ENCODE measurements around the gene BIRC7.

Gene BIRC7

GRCh38 chr20:63226042-63226943 is 9.4 kb upstream of the BIRC7 start:
- no peak for DNase-seq (ENCODE audit: low read depth)

DNA sequence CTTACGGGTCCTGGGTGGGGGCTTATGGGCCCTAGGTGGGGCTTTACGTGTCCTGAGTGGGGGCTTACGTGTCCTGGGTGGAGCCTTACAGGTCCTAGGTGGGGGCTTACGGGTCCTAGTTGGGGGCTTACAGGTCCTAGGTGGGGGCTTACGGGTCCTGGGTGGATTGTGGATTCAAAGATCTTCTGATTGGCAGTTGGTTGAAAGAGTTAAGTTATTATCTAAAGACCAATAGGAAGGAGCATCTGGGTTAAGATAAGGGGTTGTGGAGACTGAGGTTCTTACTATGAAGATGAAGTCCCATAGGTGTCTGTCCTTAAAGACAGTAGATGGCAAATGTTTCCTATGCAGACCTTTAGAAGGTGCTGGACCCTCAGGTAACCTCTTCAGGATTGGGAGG is 8.4 kb upstream of the BIRC7 start:
- DNase-seq (ENCODE audit: low read depth), result no peak

GRCh38 chr20:63228806-63229205 is 6.9 kb upstream of the BIRC7 start:
- no peak for DNase-seq (ENCODE audit: low read depth)

- no peak for DNase-seq (ENCODE audit: low read depth)
Measured at GRCh38 chr20:63230800-63231268, 4.9 kb upstream of the BIRC7 start.

DNA sequence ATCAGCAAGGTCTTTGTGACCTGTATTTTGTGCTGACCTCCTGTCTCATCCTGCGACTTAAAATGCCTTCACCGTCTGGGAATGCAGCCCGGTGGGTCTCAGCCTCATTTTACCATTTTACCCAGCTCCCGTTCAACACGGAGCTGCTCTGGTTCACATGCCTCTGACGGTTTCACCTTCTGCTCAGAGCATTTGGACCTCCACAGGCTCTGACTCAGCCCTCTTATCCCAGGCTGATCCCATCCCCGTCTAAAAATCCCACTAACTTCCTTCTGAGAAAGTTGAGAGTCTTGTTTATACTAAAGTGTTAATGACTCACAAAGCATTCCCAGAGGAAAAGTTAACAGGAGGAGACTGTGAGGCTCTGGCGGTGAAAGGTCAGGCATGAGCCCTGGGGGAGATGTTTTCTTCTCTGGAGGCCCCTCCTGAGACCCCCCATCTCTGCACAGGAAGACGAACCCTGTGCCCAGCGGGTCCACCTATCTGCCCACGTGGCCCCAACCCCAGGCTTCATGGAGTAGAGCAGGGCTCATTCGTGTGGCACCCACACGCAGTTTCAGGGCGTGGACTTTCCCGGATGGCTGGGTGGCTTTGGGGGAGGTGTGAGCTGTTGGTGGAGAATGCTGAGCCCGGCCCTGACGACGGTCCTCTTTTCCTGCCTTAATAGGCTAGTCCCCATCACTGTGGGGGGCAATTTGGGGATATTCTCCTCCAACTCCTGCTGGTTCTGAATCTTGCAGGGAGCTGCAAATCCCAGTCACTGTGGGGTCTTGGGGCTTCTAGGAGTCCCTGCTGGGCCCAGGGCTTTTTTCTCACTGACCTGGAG is 3.3 kb upstream of the BIRC7 start:
- peak; percentile 82 for DNase-seq (ENCODE audit: low read depth)

- no peak for DNase-seq (ENCODE audit: low read depth)
Measured at GRCh38 chr20:63233061-63233344, 2.7 kb upstream of the BIRC7 start.

GRCh38 chr20:63233924-63234323 is 1.8 kb upstream of the BIRC7 start:
- DNase-seq (ENCODE audit: low read depth), result no peak

GRCh38 chr20:63234693-63235398 is 859 bp upstream of the BIRC7 start:
- DNase-seq (ENCODE audit: low read depth), result no peak

- no peak for DNase-seq (ENCODE audit: low read depth)
Measured at GRCh38 chr20:63236116-63236837, 572 bp downstream of the BIRC7 start.

DNA sequence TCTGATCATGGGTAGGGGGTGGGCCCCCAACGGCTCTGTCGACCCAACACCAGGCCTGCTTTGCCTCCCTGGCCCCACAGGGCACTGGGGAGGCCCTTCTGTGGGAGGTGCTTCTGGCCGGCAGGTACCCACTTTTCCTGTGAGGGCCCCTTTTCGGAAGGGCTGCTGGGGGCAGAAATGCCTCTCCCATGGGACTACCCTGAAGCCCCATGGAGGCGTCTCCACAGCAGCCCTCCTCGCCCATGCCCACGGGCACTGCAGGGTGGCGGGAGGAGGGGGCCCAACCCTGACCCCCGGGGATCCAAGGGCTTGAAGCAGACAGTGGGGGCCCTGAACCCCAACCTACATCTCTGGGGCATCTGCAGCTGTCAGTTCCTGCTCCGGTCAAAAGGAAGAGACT is 2.3 kb downstream of the BIRC7 start:
- no peak for DNase-seq (ENCODE audit: low read depth)

GRCh38 chr20:63238514-63239125 is 2.9 kb downstream of the BIRC7 start:
- no peak for DNase-seq (ENCODE audit: low read depth)

DNA sequence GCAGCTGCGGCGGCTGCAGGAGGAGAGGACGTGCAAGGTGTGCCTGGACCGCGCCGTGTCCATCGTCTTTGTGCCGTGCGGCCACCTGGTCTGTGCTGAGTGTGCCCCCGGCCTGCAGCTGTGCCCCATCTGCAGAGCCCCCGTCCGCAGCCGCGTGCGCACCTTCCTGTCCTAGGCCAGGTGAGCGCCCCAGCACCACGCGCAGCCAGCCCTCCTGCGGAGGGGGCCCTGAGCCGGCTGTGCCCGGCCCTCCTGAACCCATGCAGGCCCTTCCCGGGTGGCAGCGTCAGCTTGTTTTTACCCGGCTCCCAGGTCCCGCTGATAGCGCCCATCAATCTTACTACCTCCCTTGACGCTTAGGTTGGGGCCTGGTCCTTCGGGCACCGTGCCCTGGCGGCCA is 3.7 kb downstream of the BIRC7 start:
- no peak for DNase-seq (ENCODE audit: low read depth)

- DNase-seq (ENCODE audit: low read depth), result no peak
Measured at GRCh38 chr20:63240004-63240403, 4.3 kb downstream of the BIRC7 start.

- no peak for DNase-seq (ENCODE audit: low read depth)
Measured at GRCh38 chr20:63241272-63241671, 5.6 kb downstream of the BIRC7 start.

DNA sequence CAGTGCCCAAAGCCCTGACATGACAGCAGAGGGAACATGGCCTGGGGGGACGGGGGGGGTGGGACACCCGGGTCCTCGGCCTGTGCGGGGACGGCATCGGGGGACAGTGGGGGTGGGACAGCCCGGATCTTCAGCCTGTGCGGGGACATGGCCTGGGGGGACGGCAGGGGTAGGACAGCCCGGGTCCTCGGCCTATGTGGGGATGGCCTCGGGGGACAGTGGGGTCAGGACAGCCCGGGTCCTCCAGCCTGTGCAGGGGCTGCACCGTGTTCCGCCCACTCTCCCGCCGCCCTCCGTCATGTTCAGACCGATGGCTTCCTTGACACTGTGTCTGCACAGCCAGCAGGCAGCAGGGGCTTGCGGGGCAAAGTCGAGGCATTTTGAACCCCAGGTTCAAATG is 7.0 kb downstream of the BIRC7 start:
- DNase-seq (ENCODE audit: low read depth), result no peak

DNA sequence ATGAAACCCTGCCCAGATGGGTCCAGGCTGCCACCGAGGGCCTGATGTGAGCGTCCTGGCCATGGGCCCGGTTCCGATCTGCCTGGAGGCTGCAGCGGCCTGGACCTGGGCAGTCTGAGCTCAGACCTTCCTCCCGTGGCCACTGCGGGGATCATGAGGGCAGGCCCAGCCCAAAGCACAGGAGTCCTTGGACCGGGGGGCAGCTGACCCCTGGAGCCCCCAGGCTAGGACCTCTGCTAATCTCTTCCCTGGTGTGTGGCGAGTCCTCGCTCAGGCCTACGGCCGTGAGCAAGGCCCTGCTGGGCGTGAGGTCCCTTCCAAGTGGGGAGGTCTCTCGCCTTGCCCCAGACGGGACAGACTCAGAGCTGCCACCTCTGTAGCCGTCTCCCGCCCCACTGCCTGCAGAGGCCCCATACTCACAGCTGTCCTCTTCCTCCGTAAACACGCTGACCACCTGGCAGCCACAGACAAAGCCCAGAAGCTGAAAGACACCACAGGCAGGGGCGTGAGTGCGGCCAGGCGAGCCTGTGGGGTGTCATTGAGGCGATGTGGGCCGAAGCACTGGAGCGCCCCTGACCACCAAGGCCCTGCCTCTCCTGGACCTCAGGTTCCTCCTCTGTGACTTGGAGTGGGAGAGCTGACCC is 8.0 kb downstream of the BIRC7 start:
- DNase-seq (ENCODE audit: low read depth), result no peak

DNA sequence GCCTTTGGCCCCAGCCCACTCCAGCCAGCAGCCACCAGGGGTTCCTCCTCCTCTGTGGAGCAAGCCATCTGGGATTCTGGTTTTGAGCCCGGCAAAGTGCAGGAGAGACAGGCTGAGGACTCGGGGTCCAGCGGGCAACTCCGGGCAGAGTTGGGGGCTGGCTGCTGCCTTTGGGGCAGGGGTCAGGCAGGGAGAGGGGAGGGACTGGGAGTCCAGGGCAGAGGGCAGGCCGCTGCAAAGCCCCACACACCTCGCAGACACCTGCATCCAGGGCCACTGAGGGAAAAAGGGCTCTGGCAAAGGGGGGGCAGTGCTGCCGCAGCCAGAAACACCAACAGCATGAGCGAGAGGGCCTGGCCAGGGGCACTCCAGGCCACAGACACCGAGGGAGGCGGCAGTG is 8.8 kb downstream of the BIRC7 start:
- no peak for DNase-seq (ENCODE audit: low read depth)

- no peak for DNase-seq (ENCODE audit: low read depth)
Measured at GRCh38 chr20:63246490-63247288, 11.0 kb downstream of the BIRC7 start.

DNA sequence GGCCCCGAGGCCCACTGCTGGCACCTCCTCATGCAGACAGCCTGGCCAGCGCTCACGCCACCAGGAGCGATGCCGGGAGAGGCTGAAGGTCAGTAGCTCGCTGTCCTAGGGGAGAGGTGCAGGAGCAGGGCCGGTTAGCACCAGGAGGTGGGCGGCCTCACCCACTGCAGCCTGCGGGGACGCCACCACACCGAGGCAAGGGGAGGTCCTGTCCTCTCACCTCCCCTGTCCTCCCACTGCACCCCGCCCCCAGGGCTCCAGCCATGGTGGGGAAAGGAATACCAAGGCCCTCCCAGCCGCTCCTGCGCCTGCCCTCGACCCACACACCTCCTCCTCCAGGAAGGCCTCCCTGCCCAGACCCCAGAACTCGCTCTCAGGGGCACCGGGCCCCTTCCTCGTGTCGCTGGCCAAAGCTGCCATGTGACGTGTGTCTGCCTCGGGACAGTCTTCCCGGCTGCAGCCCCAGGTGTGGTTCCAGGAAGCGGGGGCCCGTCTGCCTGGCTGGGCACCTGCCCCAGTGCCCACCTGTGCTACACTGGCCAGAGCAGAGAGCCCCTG is 12.0 kb downstream of the BIRC7 start:
- no peak for DNase-seq (ENCODE audit: low read depth)

Data from HS-5 (cell line).